Eye (tissue), 1 donor: ENCODE results near the gene ZNF292.
"Not testable (repeated sequence)": the region's sequence is repeated elsewhere in the genome, so short reads cannot be mapped to it uniquely, and the experiment has no call there.

Source experiments
- DNase-seq: peaks from one replicate; pipeline ENCODE4 v3.0.0-alpha.2; 2015

ZNF292 gene

DNA sequence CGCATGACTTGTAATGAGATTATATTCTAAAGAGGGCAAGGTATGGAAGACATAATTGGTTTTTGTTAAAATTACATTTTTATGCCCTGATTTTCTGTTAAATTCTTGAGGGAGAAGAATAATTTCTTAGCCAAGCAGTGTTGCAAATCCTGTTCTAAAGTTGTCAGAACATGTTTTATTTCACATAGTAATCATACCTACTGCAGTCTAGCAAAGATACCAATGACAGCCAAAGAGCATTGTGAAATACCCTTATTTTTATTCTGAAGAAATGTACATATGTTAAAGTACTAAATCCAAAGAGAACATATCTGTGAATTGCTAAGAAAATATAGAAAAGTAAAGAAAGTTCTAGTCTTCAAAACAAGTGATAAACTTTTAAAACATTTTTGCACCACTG, 127.4 kb downstream of the ZNF292 start:
- no peak for DNase-seq

DNA sequence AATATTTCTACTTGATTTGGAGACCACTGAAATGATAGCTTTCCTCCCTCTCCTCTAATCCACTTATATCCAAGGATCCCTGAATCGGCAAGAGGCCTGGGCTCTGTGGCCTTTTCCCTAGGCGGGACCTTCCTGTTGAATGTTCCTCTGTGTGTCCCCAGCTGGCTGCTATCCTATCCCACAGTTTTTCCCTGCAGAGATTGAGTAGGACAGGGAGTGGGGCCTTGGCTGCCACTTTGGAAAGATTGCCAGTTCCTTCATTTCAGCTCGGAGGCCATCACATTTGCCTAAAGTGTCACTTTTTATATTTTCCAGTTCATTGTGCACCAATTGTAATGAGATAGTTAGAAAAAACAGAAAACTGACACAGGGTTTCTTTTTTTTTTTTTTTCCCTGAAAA, 128.1 kb downstream of the ZNF292 start:
- DNase-seq, result peak; percentile 70

DNA sequence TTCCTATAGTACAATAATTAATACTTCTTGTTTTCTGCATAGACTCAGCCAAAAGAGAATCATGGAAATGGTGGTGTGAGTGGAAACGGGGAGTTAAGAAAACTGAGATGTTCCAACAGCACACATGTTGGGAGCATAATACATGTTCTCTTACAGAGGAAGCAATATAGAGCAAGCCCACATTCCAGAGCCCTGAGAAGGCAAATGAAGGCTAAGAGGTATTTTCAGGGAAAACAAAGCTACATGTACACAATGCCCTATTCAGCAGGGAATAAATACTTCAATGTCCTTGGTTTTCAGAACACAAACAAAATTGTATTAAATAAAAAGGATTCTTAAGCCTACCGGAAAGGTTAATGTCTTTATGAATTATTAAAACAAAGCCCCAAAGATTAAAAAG, 131.9 kb downstream of the ZNF292 start:
- no peak for DNase-seq

DNA sequence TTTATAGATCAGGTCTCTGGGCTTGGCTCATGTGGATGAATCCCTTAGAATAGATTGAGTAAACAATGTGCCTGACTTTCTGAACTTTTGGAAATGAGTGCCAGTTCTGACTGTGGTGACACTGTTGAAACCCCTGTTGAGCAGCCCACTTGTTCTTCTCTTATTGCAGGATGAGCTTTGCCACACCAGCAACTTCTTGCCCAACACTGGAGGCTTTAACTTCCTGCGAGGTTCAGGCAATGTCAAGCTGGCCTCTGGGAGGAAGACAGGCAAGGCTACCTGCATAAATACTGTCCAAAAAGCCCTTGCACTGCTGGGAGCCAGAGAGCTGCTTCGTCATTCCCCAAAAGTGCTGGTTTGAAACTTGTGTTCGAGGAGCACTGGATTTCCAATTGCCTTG, 134.2 kb downstream of the ZNF292 start:
- DNase-seq, result no peak

DNA sequence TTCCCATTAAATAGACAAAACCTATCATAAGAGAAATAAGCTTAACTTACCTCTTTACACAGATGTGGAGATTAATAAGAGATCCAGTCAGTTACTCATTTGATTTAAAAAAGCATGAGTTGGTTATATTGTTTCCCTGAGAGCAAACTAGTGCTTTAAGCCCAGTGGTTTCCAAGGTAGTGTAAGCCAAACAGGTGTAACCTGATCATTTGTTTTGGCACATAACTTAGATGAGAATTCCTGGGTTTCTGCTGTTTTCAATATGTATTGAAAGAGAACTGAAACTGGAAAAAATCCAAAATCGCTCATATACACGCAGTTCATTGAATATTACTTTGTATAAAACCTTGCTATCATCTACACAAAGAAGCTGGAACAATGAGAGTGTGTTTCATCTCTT, 136.5 kb downstream of the ZNF292 start:
- peak; percentile 51 for DNase-seq

DNA sequence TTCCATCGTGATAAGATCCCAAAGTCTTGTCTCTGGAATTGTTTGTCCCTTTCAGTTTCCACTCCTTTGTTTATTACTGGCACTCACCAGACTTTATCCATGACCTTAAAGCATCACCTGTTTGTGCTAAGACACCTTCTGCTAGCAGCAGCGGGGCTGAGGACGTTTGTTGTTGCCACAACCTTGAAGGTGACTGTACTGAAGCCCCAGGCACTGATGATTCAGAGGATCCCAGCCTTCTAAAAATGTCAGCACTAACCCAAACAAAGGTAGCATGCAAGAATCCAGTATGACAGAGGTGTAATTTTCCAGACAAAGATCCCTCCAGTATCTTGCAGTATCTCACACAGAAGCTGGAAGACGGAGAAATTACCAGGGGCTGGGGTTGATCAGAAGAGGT, 138.2 kb downstream of the ZNF292 start:
- no peak for DNase-seq

DNA sequence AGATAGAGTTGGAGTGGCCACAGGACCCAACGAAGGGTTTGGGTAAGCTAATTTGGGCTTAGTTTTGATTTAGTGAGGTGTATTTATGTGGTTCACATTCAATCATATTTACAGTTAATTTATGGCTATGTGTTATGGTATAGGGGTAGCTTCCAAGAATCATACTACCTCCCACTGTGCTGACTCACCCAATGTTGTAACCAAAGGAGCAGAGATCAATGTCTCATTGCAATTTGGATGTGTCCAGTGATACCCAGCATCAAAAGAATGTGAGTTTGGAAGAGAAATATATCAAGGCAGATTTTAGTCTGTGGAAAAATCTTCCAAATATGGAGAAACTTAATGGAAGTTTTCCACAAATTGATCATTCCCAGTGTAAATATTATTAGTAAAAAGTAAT, 141.8 kb downstream of the ZNF292 start:
- DNase-seq, result no peak

DNA sequence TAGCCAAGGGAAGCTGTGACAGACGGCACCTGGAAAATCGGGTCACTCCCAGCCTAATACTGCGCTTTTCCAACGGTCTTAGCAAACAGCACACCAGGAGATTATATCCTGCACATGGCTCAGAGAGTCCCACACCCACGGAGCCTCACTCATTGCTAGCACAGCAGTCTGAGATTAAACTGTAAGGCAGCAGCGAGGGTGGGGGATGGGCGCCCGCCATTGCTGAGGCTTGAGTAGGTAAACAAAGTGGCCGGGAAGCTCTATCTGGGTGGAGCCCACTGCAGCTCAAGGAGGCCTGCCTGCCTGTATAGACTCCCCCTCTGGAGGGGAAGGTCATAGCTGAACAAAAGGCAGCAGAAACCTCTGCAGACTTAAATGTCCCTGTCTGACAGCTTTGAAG, 145.9 kb downstream of the ZNF292 start:
- DNase-seq, result not testable (repeated sequence)

DNA sequence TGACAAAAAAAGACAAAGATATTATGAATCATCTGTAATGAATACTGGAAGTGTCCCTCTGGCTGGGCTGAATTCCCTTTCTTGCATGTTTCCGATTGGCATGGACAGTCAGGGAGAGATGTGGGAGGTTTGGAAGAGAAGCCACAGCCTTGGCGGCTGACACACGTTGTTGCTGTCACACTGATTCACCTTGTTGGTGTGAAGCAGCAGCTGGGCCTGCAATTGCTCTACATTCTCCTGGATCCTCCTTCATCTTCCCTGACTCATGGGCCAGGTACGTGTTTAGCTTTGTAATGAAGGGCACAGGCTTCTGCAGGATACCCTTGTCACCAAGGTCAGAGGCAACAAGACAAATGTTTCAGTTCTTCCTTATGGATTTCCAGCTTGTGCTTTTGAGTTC, 153.6 kb downstream of the ZNF292 start:
- no peak for DNase-seq

DNA sequence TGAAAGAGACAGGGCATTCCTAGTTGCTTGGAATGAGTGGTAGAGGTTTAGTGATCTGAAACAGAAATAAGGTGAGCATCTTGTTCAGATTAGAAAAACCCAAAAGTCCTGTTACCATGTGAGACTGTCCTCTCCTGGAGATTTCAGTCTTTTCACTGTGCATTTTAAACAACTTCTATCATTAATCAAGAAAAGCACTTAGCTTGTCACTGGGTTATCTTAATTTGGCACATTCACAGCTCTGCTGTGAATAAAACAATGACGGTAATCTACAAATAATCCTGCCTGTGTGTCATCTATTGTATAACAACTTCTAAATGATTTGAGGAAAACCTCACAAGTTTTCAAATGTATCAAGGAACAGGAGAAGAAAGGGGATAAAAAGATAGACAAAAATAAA, 157.5 kb downstream of the ZNF292 start:
- DNase-seq, result no peak
